Lung (tissue), 12 donors: Measurements from ENCODE around the gene GALNT6. TPM values are rescaled to one million over a fixed set of nuclear protein-coding genes. Genes with fewer than 3 reads are reported as not detected.

Experiments
- ATAC-seq: fragments of 200-7000 bp; cut with Tn5 transposase; one replicate; pipeline ENCODE4 v1.9.1; 2020; ENCODE audit warnings: moderate number of reproducible peaks; ENCODE audit not compliant: insufficient read depth, low FRiP score
- DNase-seq, 3 donors: peaks; one replicate each; pipeline ENCODE4 v3.0.0-alpha.2; 2013 to 2017
- H3K27ac ChIP-seq, 2 donors: one replicate each; pipeline ENCODE4 v1.5.1; 2013; ENCODE audit warnings: mild to moderate bottlenecking in 2 of 2, moderate library complexity in 2 of 2, control low read depth in 1 of 2, inconsistent platforms in 1 of 2, low read depth in 1 of 2, low read length in 1 of 2
- H3K27me3 ChIP-seq, 3 donors: one replicate each; pipeline ENCODE4 v1.5.1; 2013; ENCODE audit warnings: low read length in 2 of 3; ENCODE audit not compliant: control insufficient read depth in 3 of 3, insufficient read depth in 3 of 3
- H3K36me3 ChIP-seq, 4 donors: one replicate each; pipeline ENCODE4 v1.5.1; 2013; ENCODE audit warnings: low read length in 4 of 4, mild to moderate bottlenecking in 1 of 4, moderate library complexity in 1 of 4; ENCODE audit not compliant: control insufficient read depth in 4 of 4, insufficient read depth in 4 of 4
- H3K4me1 ChIP-seq, 5 donors: one replicate each; pipeline ENCODE4 v1.5.1; 2013; ENCODE audit warnings: low read length in 5 of 5, mild to moderate bottlenecking in 2 of 5, moderate library complexity in 1 of 5; ENCODE audit not compliant: control insufficient read depth in 5 of 5, insufficient read depth in 5 of 5
- H3K4me3 ChIP-seq: one replicate; pipeline ENCODE4 v1.5.1; 2013; ENCODE audit warnings: mild to moderate bottlenecking, control low read depth, moderate library complexity
- H3K9ac ChIP-seq, 2 donors: one replicate each; pipeline ENCODE4 v1.5.1; 2013; ENCODE audit warnings: low read length in 2 of 2, control low read depth in 1 of 2; ENCODE audit not compliant: insufficient read depth in 1 of 2
- H3K9me3 ChIP-seq, 4 donors: one replicate each; pipeline ENCODE4 v1.5.1; 2013; ENCODE audit warnings: low read length in 3 of 4, mild to moderate bottlenecking in 1 of 4, moderate library complexity in 1 of 4; ENCODE audit not compliant: control insufficient read depth in 4 of 4, insufficient read depth in 3 of 4
- WGBS, 2 donors: extraction: QIAGEN DNeasy Blood & Tissue Kit; methylation state at CpG; one replicate each; pipeline ENCODE4 v1.1.7; 2013; 5-methylcytosine and 5-hydroxymethylcytosine counted together
- polyA plus RNA-seq, 2 donors: library from polyadenylated mRNA; stranded (reverse); fragments of 200-250 nt; gene quantifications; one replicate each; pipeline ENCODE4 v1.2.1, GENCODE V29; 2013
- total RNA-seq, 2 donors: library from RNA; depleted of rRNA in 1 of 2; stranded (reverse); fragments of >200 nt in 1 of 2; gene quantifications; one replicate each; pipeline ENCODE4 v1.2.1, GENCODE V29; 2014 to 2021
- TF ChIP-seq, protein P1 (sequence below): IDR thresholded peaks from 2 replicates; pipeline ENCODE4 v1.5.1; 2012; ENCODE audit warnings: mild to moderate bottlenecking; ENCODE audit errors: control extremely low read depth, extremely low read depth
- donor health status: control.
- donor health status: control.
- donor health status: Bipolar disorder and iron deficiency.
- donor health status: healthy.
- donor health status: DM: yes; HTN: yes; CAD: no.

The GALNT6 gene
- total and polyA plus RNA-seq, 4 donors = 5.5 to 36.0 (median 9.0) TPM

DNA sequence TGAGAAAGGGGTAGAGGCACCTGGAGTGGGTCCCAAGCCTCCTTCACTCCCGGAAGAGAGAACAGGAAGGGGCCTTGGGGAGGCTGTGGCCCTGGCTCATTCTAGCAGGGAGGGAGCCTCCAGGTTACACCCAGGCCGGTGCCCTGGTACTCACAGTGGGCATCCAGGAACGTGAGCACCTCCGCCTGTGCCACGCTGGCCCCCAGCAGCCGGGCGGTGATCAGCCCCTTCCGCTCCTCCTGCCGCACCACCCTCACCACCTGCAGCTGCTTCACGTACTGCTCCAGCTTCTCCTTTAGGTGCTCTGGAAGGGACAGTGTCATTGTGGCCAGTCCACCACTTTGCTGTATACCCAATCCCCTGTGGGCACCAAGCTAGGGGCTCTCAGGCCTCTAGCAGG, 25.9 kb downstream of the GALNT6 start:
- TF ChIP-seq, protein P1, sequence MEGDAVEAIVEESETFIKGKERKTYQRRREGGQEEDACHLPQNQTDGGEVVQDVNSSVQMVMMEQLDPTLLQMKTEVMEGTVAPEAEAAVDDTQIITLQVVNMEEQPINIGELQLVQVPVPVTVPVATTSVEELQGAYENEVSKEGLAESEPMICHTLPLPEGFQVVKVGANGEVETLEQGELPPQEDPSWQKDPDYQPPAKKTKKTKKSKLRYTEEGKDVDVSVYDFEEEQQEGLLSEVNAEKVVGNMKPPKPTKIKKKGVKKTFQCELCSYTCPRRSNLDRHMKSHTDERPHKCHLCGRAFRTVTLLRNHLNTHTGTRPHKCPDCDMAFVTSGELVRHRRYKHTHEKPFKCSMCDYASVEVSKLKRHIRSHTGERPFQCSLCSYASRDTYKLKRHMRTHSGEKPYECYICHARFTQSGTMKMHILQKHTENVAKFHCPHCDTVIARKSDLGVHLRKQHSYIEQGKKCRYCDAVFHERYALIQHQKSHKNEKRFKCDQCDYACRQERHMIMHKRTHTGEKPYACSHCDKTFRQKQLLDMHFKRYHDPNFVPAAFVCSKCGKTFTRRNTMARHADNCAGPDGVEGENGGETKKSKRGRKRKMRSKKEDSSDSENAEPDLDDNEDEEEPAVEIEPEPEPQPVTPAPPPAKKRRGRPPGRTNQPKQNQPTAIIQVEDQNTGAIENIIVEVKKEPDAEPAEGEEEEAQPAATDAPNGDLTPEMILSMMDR = no peak
- Histone ChIP-seq H3K9me3 (no peaks in the 10 kb centered on the region), H3K4me1 (peaks cover 0 to 2% (median 0%) of the 10 kb centered on the region in 5 donors), H3K4me3 (no peak overlapping the region), H3K27ac (no peak overlapping the region), H3K36me3 (no peaks in the 10 kb centered on the region), H3K27me3 (no peaks in the 10 kb centered on the region), H3K9ac (no peak overlapping the region)
- WGBS, 2 donors = 89 to 92% methylated on average over 10 of the region's 10 CpGs
- no peak for DNase-seq
- ATAC-seq = no peak

DNA sequence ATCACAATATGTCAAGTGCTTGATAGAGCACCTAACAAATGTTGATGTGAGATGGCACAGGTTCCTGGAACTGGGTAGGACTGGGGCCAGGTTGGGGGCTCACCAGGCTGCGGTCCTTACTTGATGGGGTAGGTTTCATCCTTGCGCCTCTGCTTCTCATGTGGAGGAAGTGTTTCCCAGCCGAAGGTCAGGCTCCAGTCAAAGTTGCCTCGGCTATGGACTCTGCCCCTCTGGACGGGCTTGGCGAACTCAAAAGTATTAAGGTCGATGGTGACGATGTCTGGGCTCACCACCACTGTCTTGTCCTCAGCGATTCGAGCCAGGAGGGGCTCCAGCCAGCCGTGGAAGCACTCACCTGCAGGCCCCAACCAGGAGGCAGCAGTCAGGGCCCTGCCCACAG, 27.2 kb downstream of the GALNT6 start:
- DNase-seq (no peak), ATAC-seq (no peak)
- TF ChIP-seq, protein P1 = no peak
- H3K4me3 ChIP-seq = no peak overlapping the region
- no peaks in the 10 kb centered on the region for H3K4me1 ChIP-seq
- WGBS, 2 donors = 92 to 95% methylated on average over 11 of the region's 11 CpGs
- no peaks in the 10 kb centered on the region for H3K27me3 ChIP-seq
- no peak overlapping the region for H3K9ac ChIP-seq
- H3K27ac ChIP-seq = no peak overlapping the region
- H3K36me3 ChIP-seq = no peaks in the 10 kb centered on the region
- H3K9me3 ChIP-seq = no peaks in the 10 kb centered on the region

DNA sequence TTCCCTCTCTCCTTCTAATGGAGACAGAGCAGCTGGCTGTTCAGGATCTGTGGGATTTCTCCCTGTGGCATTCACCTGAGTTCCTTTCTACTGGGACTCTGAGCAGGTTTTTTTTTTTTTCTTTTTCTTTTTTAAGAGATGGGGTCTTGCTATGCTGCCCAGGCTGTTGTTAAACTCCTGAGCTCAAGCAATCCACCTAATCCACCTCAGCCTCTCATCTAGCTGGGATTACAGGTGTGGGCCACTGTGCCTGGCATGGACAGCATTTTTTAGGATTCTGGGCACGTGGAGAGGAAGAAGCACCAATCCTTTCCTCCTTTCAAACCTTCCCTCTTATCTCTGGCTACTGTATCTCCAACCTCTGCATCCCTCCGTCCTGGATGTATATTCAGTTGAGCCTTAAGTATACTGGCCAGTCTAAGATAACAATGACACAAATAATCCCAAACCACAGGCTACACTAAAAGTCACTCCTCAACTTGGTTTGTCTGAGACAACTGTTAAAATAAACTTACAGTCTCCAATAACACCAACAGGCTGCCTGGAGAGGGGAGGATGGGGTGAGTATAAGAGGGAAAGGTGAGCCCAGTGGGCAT, 28.4 kb downstream of the GALNT6 start:
- H3K27me3 ChIP-seq = no peaks in the 10 kb centered on the region
- 76 to 86% methylated on average over 2 of the region's 2 CpGs for whole genome bisulfite sequencing, 2 donors
- TF ChIP-seq, protein P1 = no peak
- ATAC-seq = no peak
- no peak overlapping the region for H3K4me3 ChIP-seq
- H3K27ac ChIP-seq = no peak overlapping the region
- no peaks in the 10 kb centered on the region for H3K4me1 ChIP-seq
- H3K9me3 ChIP-seq = no peaks in the 10 kb centered on the region
- H3K36me3 ChIP-seq = no peaks in the 10 kb centered on the region
- DNase-seq = no peak
- no peak overlapping the region for H3K9ac ChIP-seq

DNA sequence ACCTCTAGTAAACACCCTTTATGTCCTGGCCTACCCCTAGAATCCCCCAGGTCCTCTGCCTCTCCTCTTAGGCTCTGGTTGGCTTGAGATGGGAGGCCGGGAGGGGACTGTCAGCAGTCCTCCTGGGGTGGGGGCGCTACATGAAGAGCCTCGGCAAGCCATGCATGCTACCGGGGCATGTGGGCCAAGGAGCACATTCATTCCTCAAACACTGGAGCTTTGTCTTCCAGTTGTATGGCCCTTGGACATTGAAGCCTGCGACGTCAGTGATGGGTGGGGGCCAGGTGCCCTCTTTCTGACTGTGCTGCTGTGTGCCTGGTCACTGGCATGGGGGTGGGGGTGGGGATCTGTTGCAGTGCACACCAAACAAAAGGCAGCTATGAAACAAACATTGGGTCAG, 28.9 kb downstream of the GALNT6 start:
- Histone ChIP-seq H3K36me3 (no peaks in the 10 kb centered on the region), H3K4me1 (no peaks in the 10 kb centered on the region), H3K27me3 (no peaks in the 10 kb centered on the region), H3K9me3 (no peaks in the 10 kb centered on the region), H3K27ac (no peak overlapping the region), H3K4me3 (no peak overlapping the region), H3K9ac (no peak overlapping the region)
- TF ChIP-seq, protein P1 = no peak
- ATAC-seq (no peak), DNase-seq (no peak)
- WGBS, 2 donors = 88 to 91% methylated on average over 6 of the region's 6 CpGs
